ENCODE data around the gene NTNG1. TPM values are rescaled to one million over a fixed set of nuclear protein-coding genes. Genes with fewer than 3 reads are reported as not detected.

NTNG1 gene
- total RNA-seq, 4 donors from 2014 or later, result 0.44 to 0.98 (median 0.51) TPM; not detected in 1

- no peak for TF ChIP-seq CTCF (IDR thresholded peaks at IDR 0.05; ENCODE audit: low read depth)
Observed at GRCh38 chr1:107480548-107481415, 339.9 kb downstream of the NTNG1 start.

- no peak for TF ChIP-seq CTCF (IDR thresholded peaks at IDR 0.05; ENCODE audit: low read depth)
Observed at GRCh38 chr1:107481756-107482384, 341.0 kb downstream of the NTNG1 start.

GRCh38 chr1:107483949-107484348 is 343.1 kb downstream of the NTNG1 start:
- no peak for TF ChIP-seq CTCF (IDR thresholded peaks at IDR 0.05; ENCODE audit: low read depth)

- no peak for TF ChIP-seq CTCF (IDR thresholded peaks at IDR 0.05; ENCODE audit: low read depth)
Observed at GRCh38 chr1:107486349-107486748, 345.5 kb downstream of the NTNG1 start.

- TF ChIP-seq CTCF (IDR thresholded peaks at IDR 0.05; ENCODE audit: low read depth), result no peak
Observed at GRCh38 chr1:107487506-107487905, 346.7 kb downstream of the NTNG1 start.

- TF ChIP-seq CTCF (IDR thresholded peaks at IDR 0.05; ENCODE audit: low read depth), result no peak
Observed at GRCh38 chr1:107491582-107491981, 350.7 kb downstream of the NTNG1 start.

- TF ChIP-seq CTCF (IDR thresholded peaks at IDR 0.05; ENCODE audit: low read depth), result no peak
Observed at GRCh38 chr1:107493111-107493716, 352.4 kb downstream of the NTNG1 start.

Data from subcutaneous adipose tissue (tissue), 4 donors.